Activated CD4-positive, alpha-beta T cell treated with anti-CD3 and anti-CD28 coated beads, Interleukin-2, amount 10 ng/mL, durations not matched to agents 24 days and 14 days (primary cell): Measurements from ENCODE around the gene USP5. TPM values are rescaled to one million over a fixed set of nuclear protein-coding genes. Genes with fewer than 3 reads are reported as not detected.
"Not testable (repeated sequence)": the region's sequence is repeated elsewhere in the genome, so short reads cannot be mapped to it uniquely, and the experiment has no call there.

Experiments used
- DNase-seq: peaks from one replicate; pipeline ENCODE4 v3.0.0; 2022
- H3K27ac Mint-ChIP-seq: one replicate; pipeline ENCODE4 v1.8.0; 2022; ENCODE audit warnings: mild to moderate bottlenecking, mixed read lengths
- H3K27me3 Mint-ChIP-seq: one replicate; pipeline ENCODE4 v1.8.0; 2022; ENCODE audit warnings: mixed read lengths
- H3K36me3 Mint-ChIP-seq: one replicate; pipeline ENCODE4 v1.8.0; 2022; ENCODE audit warnings: low read depth, mild to moderate bottlenecking, mixed read lengths
- H3K4me1 Mint-ChIP-seq: one replicate; pipeline ENCODE4 v1.8.0; 2021; ENCODE audit warnings: mixed read lengths
- H3K4me3 Mint-ChIP-seq: one replicate; pipeline ENCODE4 v1.8.0; 2022; ENCODE audit warnings: mild to moderate bottlenecking, moderate library complexity, mixed read lengths
- H3K9me3 Mint-ChIP-seq: one replicate; pipeline ENCODE4 v1.8.0; 2021; ENCODE audit warnings: mixed read lengths
- intact Hi-C: fragments of 100-400 bp; cut with micrococcal nuclease; formaldehyde crosslinking; loops from one replicate; pipeline ENCODE4 v1.15.1; 2023
- total RNA-seq: library from RNA; stranded (reverse); gene quantifications from 2 replicates; pipeline ENCODE4 v1.2.3, GENCODE V29; 2022

Gene USP5
- total RNA-seq, 1 donor from 2014 or later, result 121 TPM

DNA sequence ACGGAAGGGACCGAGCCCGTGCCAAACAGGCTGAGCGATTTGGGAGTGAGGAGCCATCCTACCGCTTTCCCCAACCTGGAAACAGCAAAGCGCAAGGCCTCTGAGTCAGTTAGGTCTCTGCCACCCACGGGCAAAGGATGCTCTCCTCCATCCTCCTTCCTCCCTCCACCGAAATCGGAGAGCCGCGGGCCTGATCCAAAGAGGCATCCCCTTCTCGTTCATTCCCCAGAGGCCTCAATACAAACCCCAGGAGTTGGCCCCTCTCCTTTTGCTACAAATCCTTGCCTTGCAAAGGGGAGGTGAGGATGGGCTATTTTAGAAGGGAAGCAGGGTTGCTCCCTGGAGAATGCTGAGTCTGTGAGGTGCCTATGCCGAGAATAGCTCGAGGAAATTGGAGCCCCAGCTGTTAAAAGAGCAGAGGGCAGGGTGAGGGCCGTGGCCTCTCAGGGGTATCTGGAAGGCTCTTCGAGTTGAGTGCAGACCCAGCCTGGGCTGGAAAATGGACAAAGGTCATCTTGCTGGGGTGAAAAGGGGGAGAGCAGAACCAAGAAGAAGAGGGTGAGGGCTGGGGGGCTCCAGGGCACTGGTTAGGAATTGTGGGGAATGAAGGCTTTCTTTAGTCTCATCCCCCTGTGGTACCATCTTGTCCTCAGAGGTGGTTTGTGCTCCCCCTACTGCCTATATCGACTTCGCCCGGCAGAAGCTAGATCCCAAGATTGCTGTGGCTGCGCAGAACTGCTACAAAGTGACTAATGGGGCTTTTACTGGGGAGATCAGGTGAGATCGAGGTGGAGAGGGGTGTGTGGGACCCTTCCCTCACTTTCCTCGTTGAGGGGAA lies 16.5 kb downstream of the USP5 start:
- Mint-ChIP-seq H3K36me3 (peaks cover 70% of the 10 kb centered on the region), H3K27me3 (no peaks in the 10 kb centered on the region), H3K27ac (peak overlapping the region; percentile 93), H3K9me3 (no peaks in the 10 kb centered on the region), H3K4me3 (peak overlapping the region; percentile 89), H3K4me1 (peaks cover 50% of the 10 kb centered on the region)
- intact Hi-C loops, result loop anchor here (1.0 kb wide), 1 partner anchor 334 kb away; the partner anchor contains the start of gene GAPDH
- DNase-seq, result peak; percentile 73

DNA sequence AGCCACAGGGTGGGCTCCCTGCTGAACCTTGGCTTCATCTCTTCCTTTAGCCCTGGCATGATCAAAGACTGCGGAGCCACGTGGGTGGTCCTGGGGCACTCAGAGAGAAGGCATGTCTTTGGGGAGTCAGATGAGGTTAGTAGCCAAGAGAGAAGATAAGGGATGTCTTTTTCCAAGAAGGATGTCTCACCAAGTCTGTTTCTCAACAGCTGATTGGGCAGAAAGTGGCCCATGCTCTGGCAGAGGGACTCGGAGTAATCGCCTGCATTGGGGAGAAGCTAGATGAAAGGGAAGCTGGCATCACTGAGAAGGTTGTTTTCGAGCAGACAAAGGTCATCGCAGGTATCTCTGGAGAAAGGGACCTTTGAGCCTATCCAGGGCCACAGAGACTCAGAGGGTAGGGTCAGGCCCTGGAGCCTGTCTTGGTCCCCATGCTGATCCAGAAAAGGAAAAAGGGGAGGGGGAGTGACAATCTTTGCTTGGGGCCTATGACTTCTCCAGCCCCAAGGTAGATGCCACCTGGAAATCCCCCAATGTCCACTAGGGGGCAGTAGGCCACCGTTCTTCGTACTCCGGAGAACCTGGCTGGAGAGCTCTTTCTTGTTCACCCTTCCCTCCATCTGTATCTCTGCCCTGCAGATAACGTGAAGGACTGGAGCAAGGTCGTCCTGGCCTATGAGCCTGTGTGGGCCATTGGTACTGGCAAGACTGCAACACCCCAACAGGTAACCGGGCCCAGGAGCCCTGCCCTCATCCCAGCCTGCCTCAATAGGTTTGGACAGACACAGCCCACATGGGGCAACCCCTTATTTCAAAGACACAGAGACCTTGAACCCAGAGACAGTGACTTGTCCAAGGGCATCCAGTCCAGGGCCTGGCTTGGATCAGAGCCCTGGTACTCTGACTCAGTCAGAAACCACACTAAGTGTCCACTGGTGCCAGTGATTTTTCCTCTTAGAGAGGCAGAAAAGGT lies 17.4 kb downstream of the USP5 start:
- intact Hi-C loops, result loop anchor here (5.0 kb wide), 3 partner anchors 68 to 262 kb away; partner anchors contain the start of genes CHD4 and LPCAT3
- DNase-seq, result peak; percentile 96
- H3K4me1 Mint-ChIP-seq, result peaks cover 54% of the 10 kb centered on the region
- no peaks in the 10 kb centered on the region for H3K9me3 Mint-ChIP-seq
- peak overlapping the region; percentile 89 for H3K4me3 Mint-ChIP-seq
- peaks cover 68% of the 10 kb centered on the region for H3K36me3 Mint-ChIP-seq
- peak overlapping the region; percentile 93 for H3K27ac Mint-ChIP-seq
- H3K27me3 Mint-ChIP-seq, result no peaks in the 10 kb centered on the region

- intact Hi-C loops, result loop anchor here (5.0 kb wide), 3 partner anchors 67 to 263 kb away; partner anchors contain the start of genes CHD4 and LPCAT3
- DNase-seq, H3K27me3 Mint-ChIP-seq, H3K9me3 Mint-ChIP-seq: not testable (repeated sequence)
- Mint-ChIP-seq H3K36me3 (peaks cover 64% of the 10 kb centered on the region), H3K27ac (peak overlapping the region; percentile 93), H3K4me1 (peaks cover 57% of the 10 kb centered on the region), H3K4me3 (peak overlapping the region; percentile 89)
These were observed 18.4 kb downstream of the USP5 start for GRCh38 chr12:6870304-6870703.

GRCh38 chr12:6871052-6871957 lies 19.4 kb downstream of the USP5 start:
- H3K9me3 Mint-ChIP-seq, result no peaks in the 10 kb centered on the region
- intact Hi-C loops, result loop anchor here (5.0 kb wide), 3 partner anchors 66 to 264 kb away; partner anchors contain the start of genes CHD4 and LPCAT3
- peaks cover 58% of the 10 kb centered on the region for H3K4me1 Mint-ChIP-seq
- DNase-seq, result peak; percentile 86
- peaks cover 61% of the 10 kb centered on the region for H3K36me3 Mint-ChIP-seq
- peak overlapping the region; percentile 87 for H3K27ac Mint-ChIP-seq
- H3K4me3 Mint-ChIP-seq, result peak overlapping the region; percentile 89
- no peaks in the 10 kb centered on the region for H3K27me3 Mint-ChIP-seq

DNA sequence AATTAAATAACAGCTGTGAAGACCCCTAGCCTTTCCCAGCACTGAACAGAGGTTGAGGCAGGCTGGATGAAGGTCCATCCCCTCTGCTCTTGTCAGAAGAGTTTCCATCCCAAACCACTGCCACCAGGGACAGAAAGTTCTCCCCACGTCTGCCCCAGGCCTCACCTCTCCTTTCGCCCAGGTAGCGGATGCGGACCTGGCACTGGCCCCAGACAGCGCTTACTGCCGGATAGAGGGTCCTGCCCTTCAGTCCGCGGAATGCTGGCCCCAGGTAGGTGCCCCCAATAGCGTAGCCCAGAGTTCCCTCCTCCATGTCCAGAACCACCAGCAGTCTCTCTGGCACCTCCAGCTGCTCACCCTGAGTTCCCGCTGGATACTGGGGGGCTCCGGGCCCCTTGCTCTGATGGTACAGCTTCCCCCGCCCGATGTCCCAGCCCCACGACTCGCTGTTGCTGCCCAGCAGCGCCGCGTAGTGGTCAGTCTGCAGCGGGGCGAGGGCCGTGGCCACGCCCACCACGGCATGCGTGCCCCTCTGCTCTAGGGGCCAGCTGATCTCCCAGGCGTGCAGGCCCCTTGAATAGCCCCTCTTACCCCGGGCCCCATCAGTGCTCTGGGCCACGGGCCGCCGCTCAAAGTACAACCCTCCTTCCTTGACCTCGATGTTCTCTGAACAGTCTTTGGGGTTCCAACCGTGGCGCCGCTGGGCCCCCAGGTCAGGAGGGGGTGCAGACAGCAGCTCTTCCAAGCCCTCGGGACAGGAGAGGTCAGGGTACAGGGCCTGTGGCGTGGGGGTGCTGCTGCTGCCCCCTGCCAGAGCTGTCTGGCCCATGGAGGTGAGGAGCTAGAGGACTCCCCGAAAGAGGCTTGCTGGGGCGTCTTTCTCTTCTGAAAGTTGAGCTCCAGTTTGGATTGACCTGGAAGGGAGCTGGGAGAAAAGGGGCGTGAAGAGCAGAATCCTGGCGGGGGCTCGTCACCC lies 20.4 kb downstream of the USP5 start:
- no peaks in the 10 kb centered on the region for H3K9me3 Mint-ChIP-seq
- H3K4me1 Mint-ChIP-seq, result peaks cover 50% of the 10 kb centered on the region
- DNase-seq, result peak; percentile 97
- intact Hi-C loops, result loop anchor here (1.0 to 5.0 kb wide), 11 partner anchors 19 to 338 kb away; partner anchors contain the start of genes C1RL, CHD4, ENO2 and GAPDH
- H3K4me3 Mint-ChIP-seq, result peak overlapping the region; percentile 89
- H3K27me3 Mint-ChIP-seq, result no peaks in the 10 kb centered on the region
- H3K36me3 Mint-ChIP-seq, result peaks cover 64% of the 10 kb centered on the region
- peak overlapping the region; percentile 87 for H3K27ac Mint-ChIP-seq

DNA sequence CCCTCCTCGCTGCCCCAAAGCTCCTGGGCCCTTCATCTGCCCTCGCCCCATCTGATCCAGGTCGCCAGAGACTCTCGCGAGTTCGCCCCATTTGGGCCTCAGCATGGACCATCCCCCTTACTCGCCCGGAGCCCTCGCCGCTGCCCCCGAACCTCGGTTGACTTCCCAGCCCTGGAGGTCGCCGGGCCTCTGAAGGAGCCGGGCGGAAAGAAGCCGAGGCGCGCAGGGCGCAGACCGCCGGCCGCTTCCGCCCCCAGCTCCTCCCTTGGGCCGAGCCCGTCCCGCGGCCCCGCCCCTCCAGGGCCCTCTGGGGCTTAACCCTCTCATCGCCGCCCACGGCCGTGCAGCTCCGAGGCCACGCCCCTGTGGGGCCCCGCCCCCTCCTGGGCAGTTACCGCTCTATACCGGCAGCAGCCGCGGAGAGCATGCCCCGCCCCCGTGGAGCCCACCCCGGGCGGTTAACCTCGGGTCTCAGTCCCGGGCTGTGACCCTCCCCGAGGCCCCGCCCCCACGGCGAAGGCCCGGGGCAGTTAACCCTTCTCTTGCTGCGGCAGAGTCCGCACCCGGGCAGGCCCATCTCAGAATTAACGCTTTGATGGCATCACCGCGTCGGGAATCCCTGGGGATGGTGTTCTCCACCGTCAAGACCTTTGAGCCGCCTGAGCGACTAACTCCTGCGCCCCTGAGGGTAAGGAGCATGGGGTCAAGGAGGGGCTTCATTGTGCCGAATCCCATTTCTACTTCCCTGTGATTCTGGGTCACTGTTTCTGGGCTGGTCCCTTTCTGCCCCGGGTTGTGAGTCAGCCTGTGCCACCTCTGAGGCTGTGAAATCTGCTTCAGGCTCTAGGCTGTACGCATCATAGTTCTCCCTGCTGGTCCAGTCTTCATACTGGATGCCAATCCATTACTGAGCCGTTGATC lies 21.4 kb downstream of the USP5 start, which contains the start of gene SPSB2:
TSS of gene SPSB2 (minus strand) at position 210 of the 921 bp plus-strand sequence. CDS start 402 bp downstream, outside the sequence.
- intact Hi-C loops, result loop anchor here (1.0 to 5.0 kb wide), 11 partner anchors 18 to 339 kb away; partner anchors contain the start of genes C1RL, CHD4, ENO2 and GAPDH
- H3K36me3 Mint-ChIP-seq, result peaks cover 59% of the 10 kb centered on the region
- no peaks in the 10 kb centered on the region for H3K9me3 Mint-ChIP-seq
- peak; percentile 100 for DNase-seq
- peak within 1 kb of the TSS; percentile 88 for H3K27ac Mint-ChIP-seq
- H3K4me1 Mint-ChIP-seq, result peaks cover 50% of the 10 kb centered on the region
- H3K4me3 Mint-ChIP-seq, result peak within 1 kb of the TSS; percentile 89
- H3K27me3 Mint-ChIP-seq, result no peaks in the 10 kb centered on the region

- peaks cover 44% of the 10 kb centered on the region for H3K4me1 Mint-ChIP-seq
- H3K36me3 Mint-ChIP-seq, result peaks cover 54% of the 10 kb centered on the region
- H3K27me3 Mint-ChIP-seq, DNase-seq, H3K9me3 Mint-ChIP-seq: not testable (repeated sequence)
- intact Hi-C loops, result loop anchor here (5.0 kb wide), 3 partner anchors 63 to 267 kb away; partner anchors contain the start of genes CHD4 and LPCAT3
- peak overlapping the region; percentile 89 for H3K4me3 Mint-ChIP-seq
- peak overlapping the region; percentile 88 for H3K27ac Mint-ChIP-seq
These were observed 22.0 kb downstream of the USP5 start for GRCh38 chr12:6874015-6874368.

DNA sequence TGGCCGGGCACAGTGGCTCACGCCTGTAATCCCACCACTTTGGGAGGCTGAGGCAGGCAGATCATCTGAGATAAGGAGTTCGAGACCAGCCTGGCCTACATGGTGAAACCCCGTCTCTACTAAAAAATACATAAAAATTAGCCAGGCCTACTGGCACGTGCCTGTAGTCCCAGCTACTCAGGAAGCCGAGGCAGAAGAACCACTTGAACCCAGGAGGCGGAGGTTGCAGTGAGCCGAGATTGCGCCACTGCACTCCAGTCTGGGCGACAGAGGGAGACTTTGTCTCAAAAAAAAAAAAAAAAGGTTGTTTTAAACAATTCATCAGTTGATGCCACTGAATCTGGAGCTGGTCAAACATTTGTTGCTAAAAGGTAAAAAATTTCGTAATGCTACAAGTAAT lies 27.9 kb downstream of the USP5 start:
- DNase-seq, H3K27me3 Mint-ChIP-seq, H3K9me3 Mint-ChIP-seq, H3K27ac Mint-ChIP-seq, H3K4me3 Mint-ChIP-seq, H3K4me1 Mint-ChIP-seq, intact Hi-C loops: not testable (repeated sequence)
- H3K36me3 Mint-ChIP-seq, result peaks cover 29% of the 10 kb centered on the region

DNA sequence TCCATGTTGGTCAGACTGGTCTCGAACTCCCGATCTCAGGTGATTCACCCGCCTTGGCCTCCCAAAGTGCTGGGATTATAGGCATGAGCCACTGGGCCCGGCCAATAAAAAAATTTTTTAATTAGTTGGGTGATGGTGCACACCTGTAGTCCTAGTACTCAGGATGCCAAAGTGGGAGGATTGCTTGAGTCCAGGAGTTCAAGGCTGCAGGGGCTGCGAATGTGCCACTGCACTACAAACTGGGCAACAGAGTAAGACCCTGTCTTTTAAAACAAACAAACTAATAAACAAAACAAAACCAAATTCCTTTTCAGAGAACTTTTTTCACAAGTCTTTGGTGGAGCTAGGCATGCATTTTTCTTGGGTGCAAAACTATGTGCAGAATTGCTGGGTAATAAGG lies 31.3 kb downstream of the USP5 start:
- H3K9me3 Mint-ChIP-seq, result no peaks in the 10 kb centered on the region
- peaks cover under 1% of the 10 kb centered on the region for H3K4me1 Mint-ChIP-seq
- H3K4me3 Mint-ChIP-seq, result no peak overlapping the region
- intact Hi-C loops, result no loop called here
- DNase-seq, result no peak
- no peak overlapping the region for H3K27ac Mint-ChIP-seq
- H3K36me3 Mint-ChIP-seq, result peaks cover 21% of the 10 kb centered on the region
- no peaks in the 10 kb centered on the region for H3K27me3 Mint-ChIP-seq

DNA sequence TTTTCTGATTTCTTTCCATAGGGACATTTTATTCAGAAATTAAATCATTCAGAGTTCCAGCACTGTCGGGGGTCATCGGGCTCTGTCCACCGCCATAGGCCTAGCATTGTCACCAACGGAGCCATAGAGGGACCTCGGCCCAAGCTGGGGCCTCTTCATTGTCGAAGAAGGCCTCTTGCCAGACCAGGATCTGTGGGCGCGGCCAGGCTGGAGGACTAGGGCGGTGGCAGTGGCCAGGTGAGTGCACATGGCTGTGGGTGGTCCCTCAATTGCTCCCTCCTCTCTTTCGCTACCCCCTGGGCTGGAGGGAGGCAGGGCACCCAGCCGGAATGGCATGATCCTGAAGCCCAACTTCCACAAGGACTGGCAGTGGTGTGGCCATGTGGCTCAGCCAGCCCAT lies 31.7 kb downstream of the USP5 start:
- DNase-seq, result no peak
- no peak overlapping the region for H3K27ac Mint-ChIP-seq
- intact Hi-C loops, result no loop called here
- peaks cover 3% of the 10 kb centered on the region for H3K4me1 Mint-ChIP-seq
- H3K4me3 Mint-ChIP-seq, result no peak overlapping the region
- H3K36me3 Mint-ChIP-seq, result peaks cover 24% of the 10 kb centered on the region
- H3K9me3 Mint-ChIP-seq, result no peaks in the 10 kb centered on the region
- no peaks in the 10 kb centered on the region for H3K27me3 Mint-ChIP-seq

DNA sequence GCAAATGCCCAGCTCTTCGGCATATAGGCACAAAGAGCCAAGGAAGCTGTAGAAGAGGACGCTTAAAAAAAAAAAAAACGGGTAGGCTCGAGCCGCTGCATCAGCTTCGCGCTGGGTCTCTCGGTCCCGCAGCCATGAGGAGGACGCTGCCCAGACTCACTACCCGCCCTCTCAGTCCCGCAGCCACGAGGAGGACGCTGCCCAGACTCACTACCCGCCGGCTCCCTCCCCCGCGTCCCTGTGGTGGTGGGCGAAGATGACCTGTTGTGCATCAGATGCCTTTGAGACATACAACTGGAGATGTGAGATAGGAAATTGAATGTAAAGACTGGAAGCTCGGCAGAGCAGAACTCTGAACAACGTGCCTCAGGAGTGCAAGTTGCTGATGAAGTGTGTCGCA lies 32.6 kb downstream of the USP5 start:
- H3K9me3 Mint-ChIP-seq, result no peaks in the 10 kb centered on the region
- peaks cover 3% of the 10 kb centered on the region for H3K4me1 Mint-ChIP-seq
- no peak for DNase-seq
- H3K4me3 Mint-ChIP-seq, result no peak overlapping the region
- H3K36me3 Mint-ChIP-seq, result peaks cover 22% of the 10 kb centered on the region
- H3K27me3 Mint-ChIP-seq, result no peaks in the 10 kb centered on the region
- no peak overlapping the region for H3K27ac Mint-ChIP-seq
- intact Hi-C loops, result no loop called here
